Medulla oblongata (tissue), 1 donor: ENCODE measurements around the gene PHF20.
"Not testable (repeated sequence)": the region's sequence is repeated elsewhere in the genome, so short reads cannot be mapped to it uniquely, and the experiment has no call there.

Experiments used
- DNase-seq: peaks from one replicate; pipeline ENCODE4 v3.0.0-alpha.2; 2015; ENCODE audit errors: extremely low spot score

PHF20 gene

DNA sequence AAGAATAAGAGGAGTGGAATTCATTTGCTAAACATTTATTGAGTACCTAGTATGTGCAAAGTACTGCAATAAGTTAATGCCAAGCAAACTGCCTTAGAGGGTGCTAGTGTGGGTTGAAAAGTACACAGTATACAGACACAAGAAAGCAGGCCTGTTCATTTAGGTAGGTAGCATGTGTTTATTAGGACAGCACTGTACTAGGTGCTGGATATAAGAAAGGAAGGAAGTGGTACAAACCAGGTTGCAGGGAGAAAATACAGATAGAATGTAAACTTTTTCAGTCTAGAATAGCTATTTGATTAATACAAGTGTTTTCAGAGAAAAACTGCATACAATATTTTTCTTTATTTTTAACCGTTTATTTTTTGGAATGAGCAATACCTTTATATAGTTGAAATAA lies 68.1 kb downstream of the PHF20 start:
- DNase-seq, result no peak

DNA sequence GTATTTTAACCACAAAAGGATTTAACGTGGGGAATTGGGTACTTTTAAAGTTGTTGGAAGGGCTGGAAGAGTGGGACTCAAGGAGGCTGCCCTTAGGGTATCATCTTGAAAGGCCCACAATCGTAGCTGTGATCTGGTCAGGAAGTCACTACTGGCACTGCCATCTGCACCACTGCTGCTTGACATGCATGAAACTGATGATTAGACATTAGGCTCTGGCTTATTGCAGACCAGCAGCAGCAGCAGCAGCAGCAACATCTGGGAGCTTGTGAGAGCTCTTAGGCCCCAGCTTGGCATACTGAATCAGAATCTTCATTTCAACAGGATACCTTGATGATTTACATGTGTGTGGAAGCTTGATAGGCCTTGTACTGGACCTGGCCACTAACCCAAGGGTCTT lies 68.6 kb downstream of the PHF20 start:
- DNase-seq, result no peak

DNA sequence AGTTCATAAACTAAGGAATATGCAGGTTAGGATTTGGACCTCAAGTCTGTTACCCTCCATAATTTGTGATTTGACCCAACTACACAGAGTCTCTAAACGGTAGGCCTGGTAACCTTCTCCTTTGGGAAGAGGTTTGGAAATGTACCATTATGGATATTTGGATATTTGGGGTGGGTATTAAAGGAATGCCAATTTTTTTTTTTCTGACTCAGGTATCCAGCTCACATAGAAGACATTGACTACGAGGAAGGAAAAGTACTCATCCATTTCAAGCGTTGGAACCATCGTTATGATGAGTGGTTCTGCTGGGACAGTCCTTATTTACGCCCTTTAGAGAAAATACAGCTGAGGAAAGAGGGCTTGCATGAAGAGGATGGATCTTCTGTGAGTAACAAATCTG lies 70.5 kb downstream of the PHF20 start:
- DNase-seq, result no peak

DNA sequence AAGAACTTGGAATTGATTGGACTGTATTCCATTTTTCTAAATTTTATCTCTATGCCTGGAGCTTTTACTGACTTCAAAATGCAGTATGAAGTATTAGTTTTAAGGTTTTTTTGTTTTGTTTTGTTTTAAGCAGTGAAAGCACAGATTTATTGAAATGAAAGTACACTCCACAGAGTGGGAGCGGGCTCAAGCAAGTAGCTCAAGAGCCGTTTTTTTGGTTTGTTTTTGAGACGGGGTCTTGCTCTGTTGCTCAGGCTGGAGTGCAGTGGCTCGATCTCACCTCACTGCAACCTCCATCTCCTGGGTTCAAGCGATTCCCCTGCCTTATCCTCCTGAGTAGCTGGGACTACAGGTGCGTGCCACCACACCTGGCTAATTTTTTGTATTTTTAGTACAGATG lies 72.1 kb downstream of the PHF20 start:
- not testable (repeated sequence) for DNase-seq

DNA sequence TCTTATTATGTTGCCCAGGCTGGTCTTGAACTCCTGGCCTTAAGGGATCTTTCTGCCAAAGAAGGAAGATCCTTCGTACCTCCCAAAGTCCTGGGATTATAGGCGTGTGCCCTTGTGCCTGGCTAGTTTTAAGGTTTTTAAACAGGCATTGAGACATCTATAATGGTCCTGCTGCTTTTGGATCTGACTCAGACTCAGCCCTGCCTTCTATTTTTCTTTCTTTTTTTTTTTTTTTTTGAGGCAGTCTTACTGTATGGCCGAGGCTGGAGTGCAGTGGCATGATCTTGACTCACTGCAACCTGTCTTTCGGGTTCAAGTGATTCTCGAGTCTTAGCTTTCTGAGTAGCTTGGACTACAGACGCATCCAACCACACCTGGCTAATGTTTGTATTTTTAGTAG lies 73.7 kb downstream of the PHF20 start:
- DNase-seq, result no peak

DNA sequence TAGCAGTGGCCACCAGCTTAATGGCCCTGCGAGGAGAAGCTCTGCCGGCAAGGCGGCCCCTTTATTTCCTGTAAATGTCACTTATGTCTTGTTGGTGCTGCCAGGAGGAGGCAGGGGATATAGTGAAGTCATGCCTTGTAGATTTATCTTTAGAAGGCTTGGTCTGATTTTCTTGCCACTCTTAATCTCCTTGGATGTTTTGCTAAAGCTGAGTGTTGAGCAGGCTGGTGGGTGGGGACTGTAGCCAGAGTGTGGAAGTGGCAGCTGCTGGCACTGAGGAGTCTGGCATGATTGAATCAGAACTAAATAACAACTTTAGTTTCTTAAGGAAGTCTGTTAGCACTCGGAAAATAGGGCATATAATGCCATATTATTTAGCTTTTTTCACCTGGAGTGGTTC lies 77.9 kb downstream of the PHF20 start:
- peak; percentile 34 for DNase-seq

DNA sequence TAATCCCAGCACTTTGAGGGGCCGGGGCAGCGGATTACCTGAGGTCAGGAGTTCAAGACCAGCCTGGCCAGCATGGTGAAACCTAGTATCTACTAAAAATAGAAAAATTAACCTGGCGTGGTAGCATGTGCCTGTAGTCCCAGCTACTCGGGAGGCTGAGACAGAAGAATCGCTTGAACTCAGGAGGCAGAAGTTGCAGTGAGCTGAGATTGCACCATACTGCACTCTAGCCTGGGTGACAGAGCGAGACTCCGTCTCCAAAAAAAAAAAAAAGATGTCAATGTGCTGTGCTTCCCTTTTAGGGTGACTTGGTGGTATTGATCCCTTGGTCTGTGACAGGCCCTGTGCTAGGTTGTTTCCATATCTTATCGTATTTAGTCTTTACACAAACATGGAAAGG lies 79.8 kb downstream of the PHF20 start:
- not testable (repeated sequence) for DNase-seq

DNA sequence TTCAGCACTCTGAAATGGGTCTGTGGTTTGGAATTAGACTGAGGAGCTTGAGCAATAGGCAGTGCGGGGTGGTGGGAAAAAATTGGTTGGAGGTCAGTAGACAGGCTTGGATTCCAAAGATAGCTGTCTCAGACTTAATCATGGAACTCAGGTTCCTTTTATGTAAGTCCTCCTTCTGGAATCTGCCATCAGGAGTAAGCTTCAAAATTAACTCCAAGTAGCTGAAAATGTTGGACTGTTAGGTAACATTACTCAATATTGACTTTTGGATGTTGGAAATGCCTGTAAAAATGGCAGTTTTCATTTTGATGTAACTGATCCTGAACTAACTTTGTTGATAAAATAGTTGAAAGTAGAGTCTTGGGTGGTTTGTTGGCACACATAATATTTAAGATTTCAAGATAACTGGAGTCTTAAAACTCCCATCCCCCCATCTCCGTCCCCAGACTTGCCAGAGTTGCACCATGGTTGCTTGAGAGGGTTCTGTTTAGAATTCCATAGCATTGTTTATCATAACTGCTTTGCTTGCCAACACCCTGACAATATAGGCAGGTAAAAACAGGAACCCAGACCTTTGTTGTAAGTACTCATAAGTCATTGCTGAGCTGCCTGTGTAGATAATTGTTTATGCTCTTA lies 83.0 kb downstream of the PHF20 start:
- DNase-seq, result no peak

DNA sequence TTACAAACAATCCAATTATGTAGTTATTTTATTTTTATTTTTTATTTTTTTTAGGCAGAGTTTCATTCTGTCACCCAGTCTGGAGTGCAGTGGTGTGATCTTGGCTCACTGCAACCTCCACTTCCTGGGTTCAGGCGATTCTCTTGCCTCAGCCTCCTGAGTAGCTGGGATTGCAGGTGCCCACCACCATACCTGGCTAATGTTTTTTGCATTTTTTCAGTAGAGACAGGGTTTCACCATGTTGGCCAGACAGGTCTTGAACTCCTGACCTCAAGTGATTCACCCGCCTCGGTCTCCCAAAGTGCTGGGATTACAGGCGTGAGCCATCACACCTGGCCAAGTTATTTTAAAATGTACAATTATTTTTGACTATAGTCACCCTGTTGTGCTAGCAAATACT lies 83.8 kb downstream of the PHF20 start:
- not testable (repeated sequence) for DNase-seq

DNA sequence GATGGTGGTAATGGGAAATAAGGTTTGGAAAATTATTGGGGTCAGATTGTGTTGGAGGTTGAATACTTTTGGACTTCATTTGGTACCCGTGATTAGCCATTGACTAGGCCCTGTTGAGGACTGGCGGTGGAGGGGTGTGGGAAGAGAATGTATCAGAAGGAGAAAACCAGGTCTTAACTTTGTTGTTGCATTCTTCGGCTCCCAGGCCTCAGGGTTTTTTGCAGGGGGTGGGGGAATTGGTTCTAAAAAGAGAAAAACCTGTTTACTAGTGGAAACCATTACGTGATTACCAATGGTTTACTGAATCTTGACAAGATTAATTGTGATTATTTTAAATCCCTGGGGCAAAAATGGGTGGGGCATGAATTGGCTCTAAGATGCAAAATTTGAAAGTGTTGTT lies 85.1 kb downstream of the PHF20 start:
- DNase-seq, result no peak

DNA sequence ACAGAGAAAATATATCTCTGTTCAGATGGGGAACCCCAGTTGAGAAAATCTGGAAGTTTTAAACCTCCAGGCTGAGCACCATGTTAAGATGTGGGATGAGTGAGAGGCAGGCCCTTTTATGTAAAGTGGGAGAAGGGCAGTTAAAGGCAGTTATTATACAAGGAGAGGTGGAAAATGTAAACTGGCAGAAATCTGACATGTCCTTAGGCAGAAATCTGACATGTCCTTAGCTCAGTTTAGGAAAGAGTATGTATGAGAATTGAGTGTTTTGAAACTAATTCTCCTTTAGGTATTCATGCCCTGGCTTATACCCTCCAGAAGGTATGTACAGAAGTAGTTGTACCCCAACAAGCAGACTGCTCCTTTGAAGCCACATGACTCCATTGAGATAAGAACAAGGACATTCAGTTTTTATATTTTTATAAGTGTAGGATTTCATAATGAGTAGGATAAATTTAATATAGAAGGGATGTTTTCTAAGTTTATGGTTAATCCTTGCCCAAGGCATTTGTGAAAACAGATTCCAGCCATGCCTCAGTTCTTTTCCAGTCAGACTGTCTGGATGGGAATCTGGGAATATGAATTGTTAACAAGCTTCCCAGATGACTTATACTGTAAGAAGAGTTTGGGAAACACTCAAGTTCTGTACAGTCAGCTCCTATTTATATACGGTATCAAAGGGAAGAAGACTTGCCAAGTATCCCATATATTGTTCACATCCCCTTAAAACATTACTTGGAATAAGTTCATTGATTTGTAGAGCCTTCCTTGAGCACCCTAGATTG lies 94.8 kb downstream of the PHF20 start:
- no peak for DNase-seq

DNA sequence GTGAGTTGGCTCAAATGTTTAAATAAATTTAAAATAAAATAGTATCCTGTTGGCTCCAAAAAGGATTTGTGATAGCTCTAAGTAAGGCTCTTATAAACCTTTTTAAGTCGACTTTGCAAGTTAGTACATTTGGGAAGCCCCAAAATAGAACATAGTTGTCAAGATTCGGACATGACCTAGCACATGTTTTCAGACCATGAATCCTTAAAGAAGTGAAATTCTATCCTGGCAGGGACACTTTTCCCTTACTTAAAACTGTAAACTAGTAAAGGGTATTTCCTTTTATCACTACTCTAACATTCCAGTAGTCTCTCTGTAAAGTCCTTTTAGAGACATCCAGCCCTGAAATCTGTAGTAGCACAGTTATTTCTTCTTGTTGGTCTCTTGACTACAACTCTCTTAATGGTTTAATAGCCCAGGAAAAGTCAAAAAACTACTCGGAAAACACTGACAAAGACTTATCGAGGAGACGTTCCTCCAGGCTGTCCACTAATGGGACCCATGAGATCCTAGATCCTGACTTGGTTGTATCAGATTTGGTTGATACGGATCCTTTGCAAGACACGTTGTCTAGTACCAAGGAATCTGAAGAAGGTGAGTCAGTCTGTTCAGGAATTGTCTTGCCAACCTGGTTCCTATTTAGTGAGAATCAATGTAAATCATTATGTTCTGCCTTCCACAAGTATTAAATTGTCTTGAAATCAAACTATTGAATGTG lies 98.9 kb downstream of the PHF20 start:
- no peak for DNase-seq

DNA sequence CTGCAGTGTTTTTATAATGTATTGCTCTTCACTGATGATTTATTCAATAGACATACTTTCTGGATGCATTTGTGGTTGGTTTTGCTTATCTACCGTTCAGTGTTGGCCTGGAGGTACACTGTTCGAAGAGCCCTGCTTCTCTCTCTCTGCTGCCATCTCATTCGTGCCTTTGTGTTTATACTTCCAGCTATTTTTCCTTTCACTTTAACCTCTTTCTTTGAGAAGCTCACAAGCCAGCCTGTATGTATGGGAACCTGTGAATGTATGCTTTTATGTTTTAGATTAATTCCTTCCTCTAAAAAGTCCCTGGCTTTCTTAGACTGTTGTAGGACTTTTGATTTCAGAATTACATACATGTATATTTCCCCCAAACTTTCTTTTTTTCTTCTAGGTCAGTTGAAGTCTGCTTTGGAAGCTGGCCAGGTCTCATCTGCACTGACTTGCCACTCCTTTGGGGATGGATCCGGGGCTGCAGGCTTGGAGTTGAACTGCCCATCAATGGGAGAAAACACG lies 99.5 kb downstream of the PHF20 start:
- peak; percentile 23 for DNase-seq

DNA sequence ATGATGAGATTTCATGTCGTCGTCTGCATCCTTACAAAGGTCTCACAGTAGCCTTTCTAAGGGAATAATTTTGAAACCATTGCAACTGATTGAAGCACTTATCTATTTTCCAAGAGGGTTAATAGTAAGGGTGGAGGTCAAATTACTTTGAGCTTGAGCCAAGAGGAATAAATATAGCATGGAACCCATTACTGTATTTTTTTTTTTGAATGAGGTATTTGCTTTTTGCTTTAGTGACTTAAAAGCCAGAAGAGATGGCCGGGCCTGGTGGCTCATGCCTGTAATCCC lies 104.2 kb downstream of the PHF20 start:
- no peak for DNase-seq

DNA sequence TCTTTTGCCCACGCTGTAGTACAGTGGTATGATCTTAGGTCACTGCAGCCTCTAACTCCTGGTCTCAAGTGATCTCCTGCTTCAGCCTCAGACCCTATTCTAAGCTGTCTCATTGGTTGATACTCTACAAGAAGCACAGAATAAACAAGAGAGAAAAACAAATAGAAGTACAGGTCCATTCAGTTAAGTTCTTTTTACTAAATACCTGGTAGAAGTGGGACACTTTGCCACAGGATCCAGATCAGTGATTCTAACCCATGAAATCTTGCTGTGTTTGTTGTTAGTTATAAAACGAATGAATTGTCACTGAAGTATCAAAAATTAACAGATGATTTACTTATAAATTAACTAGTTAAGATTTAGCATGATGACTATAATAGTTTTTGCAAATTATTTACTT lies 105.8 kb downstream of the PHF20 start:
- DNase-seq, result no peak

DNA sequence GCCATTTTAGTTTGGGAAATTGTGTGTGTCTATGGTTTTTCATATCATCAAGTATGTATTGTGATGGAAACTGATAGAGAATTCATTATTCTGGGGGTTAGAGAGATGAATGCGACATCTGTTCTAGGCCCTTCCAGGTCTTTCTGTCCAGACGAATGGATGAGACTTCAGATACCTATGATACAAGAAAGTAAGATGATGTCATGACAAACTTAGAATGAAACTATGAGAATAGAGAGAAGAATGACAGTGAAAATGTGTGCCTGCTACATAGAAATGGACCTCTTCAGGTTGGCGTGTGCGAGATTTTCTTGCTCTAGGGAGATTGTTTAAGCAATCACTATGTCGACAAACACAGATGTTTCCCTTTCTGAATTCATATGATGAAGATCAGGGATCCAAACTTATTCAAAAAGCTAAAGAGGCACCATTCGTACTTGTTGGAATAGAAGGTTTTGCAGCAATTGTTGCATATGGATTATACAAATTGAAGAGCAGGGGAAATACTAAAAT lies 106.4 kb downstream of the PHF20 start:
- DNase-seq, result no peak

DNA sequence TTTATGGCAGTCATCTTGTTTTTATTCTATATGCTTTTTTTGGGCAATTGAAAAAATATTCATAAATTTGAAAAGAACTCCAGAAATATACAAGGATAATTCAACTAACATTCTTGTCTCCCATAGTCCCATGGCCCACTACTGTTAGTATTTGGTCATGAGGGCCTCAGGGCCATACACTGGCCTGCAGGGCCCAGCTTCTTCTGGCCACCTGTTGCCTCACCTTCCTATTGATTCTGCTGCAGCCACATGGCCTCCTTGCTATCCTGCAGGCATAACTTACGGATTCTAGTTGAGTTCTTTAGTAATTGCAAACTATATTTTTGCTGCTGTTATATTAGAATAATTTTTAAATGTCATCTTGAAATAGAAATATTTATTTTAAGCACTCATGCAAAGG lies 109.9 kb downstream of the PHF20 start:
- no peak for DNase-seq

DNA sequence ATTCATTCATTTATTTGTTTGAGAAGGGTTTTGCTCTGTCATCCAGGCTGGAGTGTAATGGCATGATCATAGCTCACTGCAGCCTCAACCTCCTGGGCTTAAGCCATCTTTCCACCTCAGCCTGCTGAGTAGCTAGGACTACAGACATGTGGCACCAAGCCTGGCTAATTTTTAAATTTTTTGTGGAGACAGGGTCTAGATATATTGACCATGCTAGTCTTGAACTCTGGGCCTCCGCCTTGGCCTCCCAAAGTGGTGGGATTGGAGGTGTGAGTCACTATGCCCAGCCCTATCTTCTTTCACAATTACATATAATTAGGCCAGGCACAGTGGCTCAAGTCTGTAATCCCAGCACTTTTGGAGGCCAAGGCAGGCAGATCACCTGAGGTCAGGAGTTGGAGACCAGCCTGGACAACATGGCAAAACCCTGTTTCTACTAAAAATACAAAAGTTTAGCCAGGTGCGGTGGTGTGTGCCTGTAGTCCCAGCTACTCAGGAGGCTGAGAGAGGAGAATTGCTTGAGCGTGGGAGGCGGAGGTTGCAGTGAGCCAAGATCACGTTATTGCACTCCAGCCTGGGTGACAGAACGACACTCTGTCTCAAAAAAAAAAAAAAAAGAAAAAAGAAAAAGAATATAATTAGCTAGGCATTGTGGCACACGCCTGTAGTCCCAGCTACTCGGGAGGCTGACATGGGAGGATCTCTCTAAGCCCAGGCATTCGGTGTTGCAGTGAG lies 110.8 kb downstream of the PHF20 start:
- not testable (repeated sequence) for DNase-seq

DNA sequence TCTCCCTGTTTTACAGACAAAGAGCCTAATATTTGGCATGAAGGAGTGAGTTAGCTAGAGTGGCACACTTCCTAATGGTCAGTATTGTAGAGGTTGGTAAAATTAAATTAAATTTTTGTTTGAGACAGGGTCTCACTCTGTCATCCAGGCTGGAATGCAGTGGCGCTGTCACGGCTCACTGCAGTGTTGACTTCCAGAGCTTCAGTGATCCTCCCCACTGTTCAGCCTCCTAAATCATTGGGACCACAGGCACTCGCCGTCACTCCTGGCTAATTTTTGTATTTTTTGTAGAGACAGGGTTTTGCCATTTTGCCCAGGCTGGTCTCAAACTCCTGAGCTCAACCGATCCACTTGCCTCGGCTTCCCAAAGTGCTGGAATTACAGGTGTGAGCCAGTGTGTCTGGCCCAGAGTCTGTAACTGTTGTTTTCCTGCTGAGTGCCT lies 111.5 kb downstream of the PHF20 start:
- DNase-seq, result no peak

DNA sequence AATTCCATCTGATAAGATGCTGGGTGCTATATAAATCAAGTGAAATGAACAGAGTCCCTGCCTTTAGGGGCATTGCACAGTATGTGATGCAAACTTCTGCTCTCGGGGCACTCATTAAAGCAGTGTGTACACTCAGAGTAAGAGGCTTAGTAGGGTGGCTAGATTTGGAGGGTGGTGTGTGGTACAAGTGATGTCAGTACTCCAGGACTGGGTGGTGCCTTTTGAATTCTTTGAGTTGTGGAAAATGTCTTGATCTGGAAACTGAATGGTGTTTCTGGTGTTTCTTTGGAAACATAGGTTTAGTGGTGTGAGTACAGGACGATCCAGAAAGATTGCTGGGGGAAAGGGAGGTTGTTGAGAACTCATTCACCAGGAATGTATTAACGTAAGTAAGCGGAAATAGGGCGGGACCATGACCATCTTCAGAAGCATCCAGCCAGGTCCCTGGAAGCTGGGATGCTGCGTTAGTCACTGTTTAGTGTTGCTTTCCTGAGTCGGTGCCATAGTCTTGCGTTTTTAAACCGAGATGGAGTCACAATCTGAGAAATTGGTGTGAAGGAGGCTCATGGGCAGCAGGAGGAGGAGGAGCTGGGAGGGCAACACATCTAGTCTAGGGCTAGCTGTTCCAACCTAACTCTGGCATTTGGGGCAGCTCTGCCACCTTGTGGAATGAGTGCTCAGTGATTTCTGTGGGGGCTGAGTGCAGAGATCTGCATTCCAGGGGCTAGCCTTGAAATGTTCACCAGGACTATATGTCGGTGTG lies 112.1 kb downstream of the PHF20 start:
- DNase-seq, result peak; percentile 87

DNA sequence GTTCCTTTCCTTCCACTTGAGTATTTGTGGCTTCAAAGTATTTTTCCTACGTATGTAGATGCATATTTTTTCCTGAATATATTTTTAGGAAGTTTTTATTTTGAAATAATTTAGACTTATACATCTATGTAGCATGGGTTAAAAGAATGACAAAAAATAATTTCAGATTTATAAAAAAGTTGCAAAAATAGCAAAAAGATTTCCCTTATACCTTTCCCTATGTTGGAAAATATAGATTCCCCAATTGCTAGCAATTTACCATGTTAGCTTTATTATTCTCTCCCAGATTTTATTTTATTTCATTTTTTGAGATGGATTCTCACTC lies 112.7 kb downstream of the PHF20 start:
- no peak for DNase-seq
